ENCODE data around the gene MET. TPM values are rescaled to one million over a fixed set of nuclear protein-coding genes. Genes with fewer than 3 reads are reported as not detected.

The MET gene
- total RNA-seq, 1 donor from 2014 or later = 22.8 TPM

GRCh38 chr7:116707289-116707688 lies 35.3 kb downstream of the MET start:
- Mint-ChIP-seq H3K36me3 (peaks cover 8% of the 10 kb centered on the region), H3K4me3 (no peak overlapping the region), H3K9me3 (peaks cover 8% of the 10 kb centered on the region), H3K27ac (no peak overlapping the region), H3K4me1 (peaks cover 44% of the 10 kb centered on the region), H3K27me3 (ENCODE audit: low read depth) (no peaks in the 10 kb centered on the region)
- no peak for DNase-seq (ENCODE audit: low spot score in 2 of 2, unreplicated experiment in 2 of 2)
- TF ChIP-seq CTCF (IDR thresholded peaks at IDR 0.05; ENCODE audit: unreplicated experiment) = no peak

GRCh38 chr7:116708248-116708647 lies 36.3 kb downstream of the MET start:
- no peaks in the 10 kb centered on the region for H3K27me3 Mint-ChIP-seq (ENCODE audit: low read depth)
- H3K4me1 Mint-ChIP-seq = peaks cover 39% of the 10 kb centered on the region
- peaks cover 8% of the 10 kb centered on the region for H3K9me3 Mint-ChIP-seq
- no peak overlapping the region for H3K27ac Mint-ChIP-seq
- no peak for TF ChIP-seq CTCF (IDR thresholded peaks at IDR 0.05; ENCODE audit: unreplicated experiment)
- no peak overlapping the region for H3K4me3 Mint-ChIP-seq
- H3K36me3 Mint-ChIP-seq = peaks cover 8% of the 10 kb centered on the region
- DNase-seq (ENCODE audit: low spot score in 2 of 2, unreplicated experiment in 2 of 2) = no peak

GRCh38 chr7:116708861-116709260 lies 36.9 kb downstream of the MET start:
- Mint-ChIP-seq H3K4me3 (no peak overlapping the region), H3K9me3 (peaks cover 8% of the 10 kb centered on the region), H3K27me3 (ENCODE audit: low read depth) (no peaks in the 10 kb centered on the region), H3K27ac (peak overlapping the region; percentile 40), H3K36me3 (peaks cover 8% of the 10 kb centered on the region), H3K4me1 (peaks cover 44% of the 10 kb centered on the region)
- TF ChIP-seq CTCF (IDR thresholded peaks at IDR 0.05; ENCODE audit: unreplicated experiment) = no peak
- no peak for DNase-seq (ENCODE audit: low spot score in 2 of 2, unreplicated experiment in 2 of 2)

- no peak for DNase-seq (ENCODE audit: low spot score in 2 of 2, unreplicated experiment in 2 of 2)
- Mint-ChIP-seq H3K36me3 (peaks cover 8% of the 10 kb centered on the region), H3K9me3 (peaks cover 8% of the 10 kb centered on the region), H3K4me3 (no peak overlapping the region), H3K27me3 (ENCODE audit: low read depth) (no peaks in the 10 kb centered on the region), H3K4me1 (peaks cover 48% of the 10 kb centered on the region), H3K27ac (no peak overlapping the region)
- no peak for TF ChIP-seq CTCF (IDR thresholded peaks at IDR 0.05; ENCODE audit: unreplicated experiment)
Measured at GRCh38 chr7:116709336-116709735, 37.3 kb downstream of the MET start.

- DNase-seq (ENCODE audit: low spot score in 2 of 2, unreplicated experiment in 2 of 2) = no peak
- H3K4me3 Mint-ChIP-seq = no peak overlapping the region
- H3K27ac Mint-ChIP-seq = no peak overlapping the region
- H3K36me3 Mint-ChIP-seq = peaks cover 8% of the 10 kb centered on the region
- H3K4me1 Mint-ChIP-seq = peaks cover 42% of the 10 kb centered on the region
- peaks cover 8% of the 10 kb centered on the region for H3K9me3 Mint-ChIP-seq
- TF ChIP-seq CTCF (IDR thresholded peaks at IDR 0.05; ENCODE audit: unreplicated experiment) = no peak
- H3K27me3 Mint-ChIP-seq (ENCODE audit: low read depth) = no peaks in the 10 kb centered on the region
Measured at GRCh38 chr7:116710764-116711452, 38.9 kb downstream of the MET start.

All from mesothelial cell of epicardium (in vitro differentiated cells).